ENCODE data around the gene NIM1K.
"Not testable (repeated sequence)": the region's sequence is repeated elsewhere in the genome, so short reads cannot be mapped to it uniquely, and the experiment has no call there.

NIM1K gene

GRCh38 chr5:43190755-43191603, 1.0 kb upstream of the NIM1K start:
- Histone ChIP-seq H3K27me3 (replicated peaks; ENCODE audit: control insufficient read depth, insufficient read depth, low read length) (no peaks in the 10 kb centered on the region), H3K4me1 (ENCODE audit: control insufficient read depth, insufficient read depth, low read length) (peaks cover 23% of the 10 kb centered on the region), H3K36me3 (ENCODE audit: control insufficient read depth, insufficient read depth, low read length, severe bottlenecking) (no peaks in the 10 kb centered on the region), H3K4me3 (ENCODE audit: low read length) (no peak overlapping the region), H3K9me3 (ENCODE audit: control insufficient read depth, low read length) (no peaks in the 10 kb centered on the region), H3K9ac (ENCODE audit: low read length) (no peak overlapping the region)
- peak; percentile 69 for DNase-seq (ENCODE audit: low read depth)

GRCh38 chr5:43192558-43193180, 644 bp downstream of the NIM1K start:
- DNase-seq (ENCODE audit: low read depth): peak; percentile 70
- Histone ChIP-seq H3K36me3 (ENCODE audit: control insufficient read depth, insufficient read depth, low read length, severe bottlenecking) (no peaks in the 10 kb centered on the region), H3K4me1 (ENCODE audit: control insufficient read depth, insufficient read depth, low read length) (peaks cover 23% of the 10 kb centered on the region), H3K4me3 (ENCODE audit: low read length) (peak overlapping the region; percentile 80), H3K9me3 (ENCODE audit: control insufficient read depth, low read length) (no peaks in the 10 kb centered on the region), H3K27me3 (replicated peaks; ENCODE audit: control insufficient read depth, insufficient read depth, low read length) (no peaks in the 10 kb centered on the region), H3K9ac (ENCODE audit: low read length) (peak overlapping the region; percentile 32)

DNA sequence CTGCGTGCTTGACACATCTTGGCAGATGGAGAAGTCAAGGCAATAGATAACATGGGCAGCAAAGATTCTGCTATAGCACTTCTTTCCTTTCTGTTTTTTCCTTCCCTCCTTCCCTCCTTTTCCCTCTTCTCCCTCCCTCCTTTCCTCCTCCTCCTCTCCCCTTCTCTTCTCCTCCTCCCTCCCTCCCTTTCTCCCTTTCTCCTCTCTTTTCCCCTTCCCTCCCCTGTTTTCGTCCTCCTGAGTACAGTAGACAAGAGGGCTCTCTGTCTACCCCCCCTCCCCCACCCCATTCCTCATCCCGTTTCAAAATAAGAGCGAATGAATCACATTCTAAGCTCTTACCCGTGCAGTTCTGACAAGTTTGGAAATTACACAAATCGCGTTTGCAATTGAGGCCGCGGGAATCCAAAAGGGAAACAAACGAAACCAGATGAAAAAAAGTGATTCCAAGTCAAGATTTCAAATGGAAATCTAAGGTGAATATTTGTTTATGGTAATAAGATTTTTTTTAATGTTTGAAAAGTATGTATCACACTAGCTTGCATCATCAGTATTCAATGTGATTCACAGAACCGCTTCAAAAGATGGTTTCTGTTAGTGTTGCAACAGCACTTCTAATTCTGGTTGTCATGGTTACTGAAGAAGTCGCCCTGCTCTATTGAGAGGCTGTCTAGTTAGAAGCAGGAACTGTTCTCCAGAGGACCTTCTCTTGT, 1.3 kb downstream of the NIM1K start:
- H3K9ac ChIP-seq (ENCODE audit: low read length): peak overlapping the region; percentile 32
- no peaks in the 10 kb centered on the region for H3K36me3 ChIP-seq (ENCODE audit: control insufficient read depth, insufficient read depth, low read length, severe bottlenecking)
- peak; percentile 98 for DNase-seq (ENCODE audit: low read depth)
- no peaks in the 10 kb centered on the region for H3K27me3 ChIP-seq (replicated peaks; ENCODE audit: control insufficient read depth, insufficient read depth, low read length)
- no peaks in the 10 kb centered on the region for H3K9me3 ChIP-seq (ENCODE audit: control insufficient read depth, low read length)
- H3K4me1 ChIP-seq (ENCODE audit: control insufficient read depth, insufficient read depth, low read length): peaks cover 23% of the 10 kb centered on the region
- peak overlapping the region; percentile 80 for H3K4me3 ChIP-seq (ENCODE audit: low read length)

DNA sequence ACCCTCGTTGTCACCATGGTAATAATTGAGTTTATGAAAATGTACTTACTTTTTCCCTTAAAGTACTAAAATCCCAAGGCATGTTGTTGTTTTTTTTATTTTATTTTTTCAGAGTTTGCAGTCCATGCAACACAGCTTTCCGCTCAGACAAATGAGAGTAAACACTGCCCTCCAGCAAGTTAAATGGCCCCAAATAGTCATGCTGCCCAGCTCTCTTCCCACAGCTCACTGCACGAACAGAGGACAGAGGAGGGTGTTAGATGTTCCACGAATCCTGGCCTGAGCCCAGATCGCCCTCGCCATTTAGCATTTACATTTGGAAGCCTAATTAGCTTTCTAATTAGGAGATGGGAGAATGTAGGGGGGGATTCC, 1.9 kb downstream of the NIM1K start:
- Histone ChIP-seq H3K36me3 (ENCODE audit: control insufficient read depth, insufficient read depth, low read length, severe bottlenecking) (no peaks in the 10 kb centered on the region), H3K4me3 (ENCODE audit: low read length) (peak overlapping the region; percentile 80), H3K4me1 (ENCODE audit: control insufficient read depth, insufficient read depth, low read length) (peaks cover 23% of the 10 kb centered on the region), H3K9ac (ENCODE audit: low read length) (peak overlapping the region; percentile 48), H3K9me3 (ENCODE audit: control insufficient read depth, low read length) (no peaks in the 10 kb centered on the region), H3K27me3 (replicated peaks; ENCODE audit: control insufficient read depth, insufficient read depth, low read length) (no peaks in the 10 kb centered on the region)
- no peak for DNase-seq (ENCODE audit: low read depth)

DNA sequence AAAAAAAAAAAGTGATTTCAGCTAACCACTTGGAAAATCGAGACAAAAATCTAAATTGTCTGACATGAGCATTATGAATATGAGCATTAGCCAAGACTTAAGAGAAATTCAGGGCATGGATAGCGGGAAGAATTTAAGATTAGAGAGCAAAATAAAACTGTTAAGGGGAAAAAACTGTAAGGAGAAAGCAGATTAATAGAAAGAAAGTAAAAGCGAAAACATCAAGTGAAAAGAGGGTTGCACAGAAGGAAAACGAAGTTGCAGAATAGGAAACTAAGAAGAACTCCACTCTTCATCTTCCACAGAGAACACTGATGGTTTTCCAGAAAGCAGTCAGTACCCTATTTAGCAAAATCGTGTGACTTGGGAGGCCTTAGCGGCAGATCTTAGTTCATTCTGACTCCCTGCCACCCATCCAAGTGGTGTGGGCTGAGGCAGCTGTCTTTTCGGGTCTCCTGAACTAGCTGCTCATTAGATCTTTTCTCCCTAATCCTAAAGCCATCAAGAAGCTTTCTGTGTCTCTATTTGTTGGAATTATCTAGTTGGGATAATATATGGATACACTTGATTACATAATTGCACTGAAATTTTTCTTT, 3.7 kb downstream of the NIM1K start:
- Histone ChIP-seq H3K9me3 (ENCODE audit: control insufficient read depth, low read length) (no peaks in the 10 kb centered on the region), H3K36me3 (ENCODE audit: control insufficient read depth, insufficient read depth, low read length, severe bottlenecking) (no peaks in the 10 kb centered on the region), H3K4me1 (ENCODE audit: control insufficient read depth, insufficient read depth, low read length) (peaks cover 23% of the 10 kb centered on the region), H3K4me3 (ENCODE audit: low read length) (no peak overlapping the region), H3K27me3 (replicated peaks; ENCODE audit: control insufficient read depth, insufficient read depth, low read length) (no peaks in the 10 kb centered on the region), H3K9ac (ENCODE audit: low read length) (no peak overlapping the region)
- DNase-seq (ENCODE audit: low read depth): no peak

GRCh38 chr5:43197535-43197934, 5.5 kb downstream of the NIM1K start:
- no peak overlapping the region for H3K9ac ChIP-seq (ENCODE audit: low read length)
- no peak for DNase-seq (ENCODE audit: low read depth)
- H3K4me3 ChIP-seq (ENCODE audit: low read length): no peak overlapping the region
- H3K4me1 ChIP-seq (ENCODE audit: control insufficient read depth, insufficient read depth, low read length): peaks cover 16% of the 10 kb centered on the region
- H3K36me3 ChIP-seq (ENCODE audit: control insufficient read depth, insufficient read depth, low read length, severe bottlenecking): no peaks in the 10 kb centered on the region
- no peaks in the 10 kb centered on the region for H3K27me3 ChIP-seq (replicated peaks; ENCODE audit: control insufficient read depth, insufficient read depth, low read length)
- no peaks in the 10 kb centered on the region for H3K9me3 ChIP-seq (ENCODE audit: control insufficient read depth, low read length)

- H3K36me3 ChIP-seq (ENCODE audit: control insufficient read depth, insufficient read depth, low read length, severe bottlenecking); H3K9ac ChIP-seq (ENCODE audit: low read length); DNase-seq (ENCODE audit: low read depth); H3K27me3 ChIP-seq (replicated peaks; ENCODE audit: control insufficient read depth, insufficient read depth, low read length); H3K4me3 ChIP-seq (ENCODE audit: low read length); H3K4me1 ChIP-seq (ENCODE audit: control insufficient read depth, insufficient read depth, low read length); H3K9me3 ChIP-seq (ENCODE audit: control insufficient read depth, low read length): not testable (repeated sequence)
These were observed 9.4 kb downstream of the NIM1K start for GRCh38 chr5:43201442-43201841.

DNA sequence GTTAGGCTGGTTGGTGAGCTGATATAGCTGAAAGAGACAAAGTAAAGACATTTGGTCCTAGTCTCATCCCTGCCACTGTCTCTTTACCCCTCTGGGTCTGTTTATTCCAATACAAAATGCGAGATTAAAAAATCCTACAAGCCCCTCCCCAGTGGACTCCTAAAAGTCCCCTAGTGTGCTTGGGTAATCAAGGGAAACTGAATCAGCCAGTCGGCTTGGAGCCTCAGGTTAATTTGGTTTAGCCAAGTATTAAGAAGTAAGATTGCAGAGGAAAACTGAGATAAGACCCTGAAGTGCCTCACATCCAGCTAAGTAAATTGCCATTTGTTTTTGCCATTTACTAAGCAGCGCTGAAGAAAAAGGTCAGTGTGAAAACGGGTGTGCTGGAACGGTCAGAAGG, 10.4 kb downstream of the NIM1K start:
- Histone ChIP-seq H3K9me3 (ENCODE audit: control insufficient read depth, low read length) (no peaks in the 10 kb centered on the region), H3K36me3 (ENCODE audit: control insufficient read depth, insufficient read depth, low read length, severe bottlenecking) (no peaks in the 10 kb centered on the region), H3K9ac (ENCODE audit: low read length) (no peak overlapping the region), H3K27me3 (replicated peaks; ENCODE audit: control insufficient read depth, insufficient read depth, low read length) (no peaks in the 10 kb centered on the region), H3K4me3 (ENCODE audit: low read length) (no peak overlapping the region), H3K4me1 (ENCODE audit: control insufficient read depth, insufficient read depth, low read length) (peaks cover 1% of the 10 kb centered on the region)
- DNase-seq (ENCODE audit: low read depth): no peak

DNA sequence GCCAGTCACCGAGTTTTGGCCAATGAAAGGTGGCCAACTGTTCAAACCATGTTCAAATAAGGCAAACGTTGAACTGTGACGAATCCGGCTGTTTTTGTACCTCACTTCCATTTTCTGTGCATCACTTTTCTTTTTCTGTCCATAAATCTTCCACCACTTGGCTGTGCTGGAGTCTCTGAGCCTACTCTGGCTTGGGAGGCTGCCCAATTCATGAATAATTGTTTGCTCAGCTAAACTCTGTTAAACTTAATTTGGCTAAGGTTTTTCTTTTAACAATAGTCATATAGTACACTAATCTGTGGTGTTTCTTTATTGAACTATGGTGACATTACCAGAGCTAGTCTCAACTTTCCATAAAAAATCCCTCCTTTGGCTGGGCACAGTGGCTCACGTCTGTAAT, 11.3 kb downstream of the NIM1K start:
- no peak overlapping the region for H3K4me3 ChIP-seq (ENCODE audit: low read length)
- peaks cover 7% of the 10 kb centered on the region for H3K4me1 ChIP-seq (ENCODE audit: control insufficient read depth, insufficient read depth, low read length)
- no peaks in the 10 kb centered on the region for H3K9me3 ChIP-seq (ENCODE audit: control insufficient read depth, low read length)
- no peaks in the 10 kb centered on the region for H3K36me3 ChIP-seq (ENCODE audit: control insufficient read depth, insufficient read depth, low read length, severe bottlenecking)
- H3K27me3 ChIP-seq (replicated peaks; ENCODE audit: control insufficient read depth, insufficient read depth, low read length): no peaks in the 10 kb centered on the region
- DNase-seq (ENCODE audit: low read depth): no peak
- H3K9ac ChIP-seq (ENCODE audit: low read length): no peak overlapping the region

GRCh38 chr5:43204958-43205357, 12.9 kb downstream of the NIM1K start:
- no peaks in the 10 kb centered on the region for H3K9me3 ChIP-seq (ENCODE audit: control insufficient read depth, low read length)
- no peaks in the 10 kb centered on the region for H3K27me3 ChIP-seq (replicated peaks; ENCODE audit: control insufficient read depth, insufficient read depth, low read length)
- no peak overlapping the region for H3K9ac ChIP-seq (ENCODE audit: low read length)
- no peaks in the 10 kb centered on the region for H3K36me3 ChIP-seq (ENCODE audit: control insufficient read depth, insufficient read depth, low read length, severe bottlenecking)
- H3K4me3 ChIP-seq (ENCODE audit: low read length): no peak overlapping the region
- no peak for DNase-seq (ENCODE audit: low read depth)
- peaks cover 15% of the 10 kb centered on the region for H3K4me1 ChIP-seq (ENCODE audit: control insufficient read depth, insufficient read depth, low read length)

DNA sequence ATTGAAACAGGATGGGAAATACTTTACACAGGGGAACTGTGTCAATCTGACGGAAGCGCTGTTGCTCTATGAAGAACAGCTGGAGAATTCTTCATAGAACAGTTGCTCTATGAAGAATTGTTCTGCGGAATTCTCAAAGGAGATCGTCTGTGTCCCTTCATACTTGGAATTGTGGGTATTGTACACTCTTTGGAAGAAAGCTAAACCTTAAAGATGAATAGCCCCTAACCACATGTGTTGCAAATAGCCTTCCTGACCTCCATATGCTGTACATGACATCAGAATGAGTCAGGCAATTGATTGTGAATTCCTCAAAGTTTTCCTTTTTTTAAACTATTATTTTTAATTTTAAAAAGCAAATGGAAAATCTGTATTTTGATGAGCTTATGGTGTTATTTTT, 15.6 kb downstream of the NIM1K start:
- H3K4me1 ChIP-seq (ENCODE audit: control insufficient read depth, insufficient read depth, low read length): peaks cover 15% of the 10 kb centered on the region
- peaks cover 17% of the 10 kb centered on the region for H3K27me3 ChIP-seq (replicated peaks; ENCODE audit: control insufficient read depth, insufficient read depth, low read length)
- peak; percentile 8 for DNase-seq (ENCODE audit: low read depth)
- H3K9me3 ChIP-seq (ENCODE audit: control insufficient read depth, low read length): no peaks in the 10 kb centered on the region
- no peaks in the 10 kb centered on the region for H3K36me3 ChIP-seq (ENCODE audit: control insufficient read depth, insufficient read depth, low read length, severe bottlenecking)
- H3K9ac ChIP-seq (ENCODE audit: low read length): no peak overlapping the region
- H3K4me3 ChIP-seq (ENCODE audit: low read length): no peak overlapping the region

Data from adipocyte (in vitro differentiated cells).